K562 (cell line): ENCODE data around the gene PSD2. TPM values are rescaled to one million over a fixed set of nuclear protein-coding genes. Genes with fewer than 3 reads are reported as not detected.

Source experiments
- FOXK1 ChIP-seq: sonication (generic); formaldehyde crosslinking; IDR thresholded peaks from 2 replicates; pipeline ENCODE4 v1.8.0; 2022; ENCODE audit warnings: missing genetic modification reagents, mild to moderate bottlenecking, borderline replicate concordance
- FUS ChIP-seq: fragments of 200-400 bp; formaldehyde crosslinking; optimal IDR thresholded peaks from 2 replicates; pipeline ENCODE3; 2017; ENCODE audit warnings: low read depth, low read length
- HOXB6 ChIP-seq: fragments of 250-450 bp; sonication (Bioruptor Pico); IDR thresholded peaks from 2 replicates; pipeline ENCODE4 v1.5.1; 2022; ENCODE audit warnings: mild to moderate bottlenecking, borderline replicate concordance
- MYBL2 ChIP-seq, 2 experiments: fragments of 450-650 bp in 1 of 2; sonication (generic) in 1 of 2; formaldehyde crosslinking in 1 of 2; IDR thresholded peaks; 2 replicates each; pipeline versions ENCODE4 v1.6.1 to v1.8.1; 2017 to 2022; ENCODE audit warnings: borderline replicate concordance in 1 of 2, inconsistent platforms in 1 of 2, low read depth in 1 of 2, mild to moderate bottlenecking in 1 of 2, missing genetic modification reagents in 1 of 2, moderate library complexity in 1 of 2
- NR2F6 ChIP-seq: fragments of 450-650 bp; formaldehyde crosslinking; IDR thresholded peaks from 2 replicates; pipeline ENCODE4 v1.4.0; 2020; ENCODE audit warnings: mild to moderate bottlenecking
- POLR2AphosphoS5 ChIP-seq: IDR thresholded peaks from 2 replicates; pipeline ENCODE4 v1.6.1; 2011; ENCODE audit warnings: mild to moderate bottlenecking, low read depth, low read length, moderate library complexity; ENCODE audit not compliant: control insufficient read depth, insufficient read depth
- RBFOX2 ChIP-seq: fragments of 200-400 bp; formaldehyde crosslinking; IDR thresholded peaks from 2 replicates; pipeline ENCODE4 v1.6.1; 2017; ENCODE audit warnings: low read depth, mild to moderate bottlenecking, low read length, moderate library complexity
- SMAD2 ChIP-seq: fragments of 150-350 bp; IDR thresholded peaks from 2 replicates; pipeline ENCODE4 v1.6.1; 2014; ENCODE audit warnings: low read depth, mild to moderate bottlenecking, low read length
- STAT5A ChIP-seq: IDR thresholded peaks from 2 replicates; pipeline ENCODE4 v1.6.1; 2012; ENCODE audit warnings: low read length, inconsistent platforms, borderline replicate concordance
- TRIM28 ChIP-seq: fragments of 450-650 bp; IDR thresholded peaks from 2 replicates; pipeline ENCODE4 v1.6.1; 2017
- ZBTB17 ChIP-seq: fragments of 450-650 bp; formaldehyde crosslinking; IDR thresholded peaks from 2 replicates; pipeline ENCODE4 v1.4.0; 2020; ENCODE audit warnings: mild to moderate bottlenecking
- ZEB2 ChIP-seq: fragments of 450-650 bp; IDR thresholded peaks from 2 replicates; pipeline ENCODE4 v1.6.1; 2016
- ZKSCAN1 ChIP-seq: fragments of 150-350 bp; IDR thresholded peaks from 2 replicates; pipeline ENCODE4 v1.6.1; 2016; ENCODE audit warnings: low read depth, low read length
- ZNF133 ChIP-seq: fragments of 250-450 bp; sonication (Bioruptor Pico); IDR thresholded peaks from 2 replicates; pipeline ENCODE4 v1.4.0; 2020; ENCODE audit warnings: mild to moderate bottlenecking
- ZNF175 ChIP-seq: fragments of 200-800 bp; sonication (Bioruptor generic); IDR thresholded peaks from 2 replicates; pipeline ENCODE4 v1.6.1; 2016; ENCODE audit warnings: low read depth, mild to moderate bottlenecking, missing genetic modification characterization, missing compliant biosample characterization
- ZNF253 ChIP-seq: fragments of 250-450 bp; sonication (Bioruptor Pico); conservative IDR thresholded peaks from 2 replicates; pipeline ENCODE4 v1.6.1; 2021; ENCODE audit warnings: mild to moderate bottlenecking
- ZNF668 ChIP-seq: fragments of 250-450 bp; sonication (Bioruptor Pico); IDR thresholded peaks from 2 replicates; pipeline ENCODE4 v1.8.0; 2022; ENCODE audit warnings: mild to moderate bottlenecking, inconsistent platforms
- polyA plus RNA-seq, 8 experiments: library from polyadenylated mRNA; depleted of rRNA in 4 of 8; stranded (reverse) in 5 of 8; unstranded in 3 of 8; fragments of >200 nt; fragmentation: Nextera tagmentation in 2 of 8; fragmentation: Illumina TruSeq in 1 of 8; extraction: Ambion mirVana in 2 of 8; extraction: Trizol in 1 of 8; gene quantifications; 2 replicates each; pipeline versions ENCODE4 v1.2.1 to v1.2.3, GENCODE V29; 2011 to 2014; ENCODE audit warnings: inconsistent platforms in 1 of 8, missing spikeins in 1 of 8
- total RNA-seq, 7 experiments: library from RNA; depleted of rRNA in 6 of 7; stranded (reverse); fragments of >200 nt in 6 of 7; fragmentation: Illumina TruSeq in 2 of 7; extraction: Trizol in 2 of 7; gene quantifications; 2 replicates each; pipeline versions ENCODE4 v1.2.1 to v1.2.3, GENCODE V29; 2011 to 2021; ENCODE audit warnings: low replicate concordance in 1 of 7
- TF ChIP-seq, protein P1 (sequence below): IDR thresholded peaks from 2 replicates; pipeline ENCODE4 v1.6.1; 2012; ENCODE audit warnings: low read depth, low read length, improper control_type of control experiment, borderline replicate concordance
- TF ChIP-seq, protein P2 (sequence below): sonication (generic); formaldehyde crosslinking; IDR thresholded peaks from 2 replicates; pipeline ENCODE4 v1.8.0; 2022; ENCODE audit warnings: missing genetic modification reagents, mild to moderate bottlenecking, moderate library complexity, borderline replicate concordance
- TF ChIP-seq, protein P3 (sequence below): sonication (generic); formaldehyde crosslinking; IDR thresholded peaks from 2 replicates; pipeline ENCODE4 v1.8.1; 2022; ENCODE audit warnings: missing genetic modification reagents
- TF ChIP-seq, protein P4 (sequence below): IDR thresholded peaks from 2 replicates; pipeline ENCODE4 v1.6.1; 2011; ENCODE audit not compliant: insufficient read length; ENCODE audit errors: extremely low read depth

PSD2 gene
- total and polyA plus RNA-seq, 9 of the 15 experiments (the other 6 are each of a cell fraction or from before 2014, with no cell fraction given), result 0.01 to 0.09 (median 0.04) TPM; not detected in 4

DNA sequence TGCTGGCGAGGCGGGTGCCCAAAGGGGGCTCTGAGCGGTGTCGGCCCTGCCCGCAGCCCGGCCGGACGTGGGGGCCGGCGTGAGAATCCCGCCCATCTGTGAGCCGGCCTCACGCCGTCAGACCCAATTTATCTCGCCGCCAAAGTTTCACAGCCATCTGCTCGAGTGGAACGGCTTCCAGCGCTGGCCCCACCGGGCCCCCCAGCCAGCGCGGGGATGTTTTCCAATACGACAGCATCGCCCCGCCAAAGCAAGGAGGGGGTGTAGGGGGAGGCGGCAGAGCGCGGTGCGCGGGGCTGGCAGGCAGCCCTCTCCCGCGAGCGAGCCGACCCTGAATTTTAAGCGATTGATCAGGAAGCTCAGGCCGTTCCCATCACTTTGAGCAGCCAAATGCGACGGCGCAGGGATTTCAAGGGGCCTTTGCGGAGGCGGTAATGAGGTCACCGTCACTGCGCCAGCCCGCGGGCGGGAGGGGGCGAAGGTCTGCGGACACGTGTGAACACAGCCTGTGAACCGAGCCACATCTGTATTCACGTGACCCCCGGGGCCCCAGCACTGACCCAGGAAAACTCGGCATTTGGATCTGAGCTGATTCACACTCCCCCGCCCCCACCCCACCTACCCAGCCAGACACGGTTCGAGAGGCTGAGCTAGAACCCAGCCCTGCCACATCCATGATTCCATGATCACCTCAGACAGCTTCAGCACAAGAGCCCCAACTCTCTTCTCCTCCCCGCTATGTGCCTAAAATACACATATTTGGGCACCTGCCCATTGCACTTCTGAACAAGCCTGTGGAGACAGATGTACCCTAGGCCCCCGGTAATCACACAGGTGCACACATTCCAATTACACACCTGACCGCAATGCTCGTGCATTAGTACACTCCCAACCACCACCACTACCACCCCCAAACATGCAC is 47.8 kb upstream of the PSD2 start (continued):
- TF ChIP-seq SMAD2, result no peak
- TF ChIP-seq FUS, result no peak
- TF ChIP-seq ZNF253 (CRISPR knock-in tag), result no peak
- TF ChIP-seq ZNF133, result no peak
- no peak for TF ChIP-seq ZKSCAN1
- no peak for TF ChIP-seq MYBL2 (IDR thresholded peaks at IDR 0.05; ENCODE audit: low read depth)
- no peak for TF ChIP-seq MYBL2 (CRISPR knock-in tag; IDR thresholded peaks at IDR 0.05; ENCODE audit: borderline replicate concordance)
- TF ChIP-seq STAT5A, result no peak
- no peak for TF ChIP-seq FOXK1
- TF ChIP-seq, protein P1, sequence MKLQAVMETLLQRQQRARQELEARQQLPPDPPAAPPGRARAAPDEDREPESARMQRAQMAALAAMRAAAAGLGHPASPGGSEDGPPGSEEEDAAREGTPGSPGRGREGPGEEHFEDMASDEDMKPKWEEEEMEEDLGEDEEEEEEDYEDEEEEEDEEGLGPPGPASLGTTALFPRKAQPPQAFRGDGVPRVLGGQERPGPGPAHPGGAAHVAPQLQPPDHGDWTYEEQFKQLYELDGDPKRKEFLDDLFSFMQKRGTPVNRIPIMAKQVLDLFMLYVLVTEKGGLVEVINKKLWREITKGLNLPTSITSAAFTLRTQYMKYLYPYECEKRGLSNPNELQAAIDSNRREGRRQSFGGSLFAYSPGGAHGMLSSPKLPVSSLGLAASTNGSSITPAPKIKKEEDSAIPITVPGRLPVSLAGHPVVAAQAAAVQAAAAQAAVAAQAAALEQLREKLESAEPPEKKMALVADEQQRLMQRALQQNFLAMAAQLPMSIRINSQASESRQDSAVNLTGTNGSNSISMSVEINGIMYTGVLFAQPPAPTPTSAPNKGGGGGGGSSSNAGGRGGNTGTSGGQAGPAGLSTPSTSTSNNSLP, result no peak
- no peak for TF ChIP-seq TRIM28
- no peak for TF ChIP-seq HOXB6 (CRISPR knock-in tag)
- TF ChIP-seq ZBTB17, result no peak; the same call in 1 of the 2 replicates
- TF ChIP-seq NR2F6 (CRISPR knock-in tag), result no peak
- TF ChIP-seq ZEB2, result no peak
- TF ChIP-seq, protein P2, sequence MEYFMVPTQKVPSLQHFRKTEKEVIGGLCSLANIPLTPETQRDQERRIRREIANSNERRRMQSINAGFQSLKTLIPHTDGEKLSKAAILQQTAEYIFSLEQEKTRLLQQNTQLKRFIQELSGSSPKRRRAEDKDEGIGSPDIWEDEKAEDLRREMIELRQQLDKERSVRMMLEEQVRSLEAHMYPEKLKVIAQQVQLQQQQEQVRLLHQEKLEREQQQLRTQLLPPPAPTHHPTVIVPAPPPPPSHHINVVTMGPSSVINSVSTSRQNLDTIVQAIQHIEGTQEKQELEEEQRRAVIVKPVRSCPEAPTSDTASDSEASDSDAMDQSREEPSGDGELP (CRISPR knock-in tag), result no peak
- TF ChIP-seq, protein P3, sequence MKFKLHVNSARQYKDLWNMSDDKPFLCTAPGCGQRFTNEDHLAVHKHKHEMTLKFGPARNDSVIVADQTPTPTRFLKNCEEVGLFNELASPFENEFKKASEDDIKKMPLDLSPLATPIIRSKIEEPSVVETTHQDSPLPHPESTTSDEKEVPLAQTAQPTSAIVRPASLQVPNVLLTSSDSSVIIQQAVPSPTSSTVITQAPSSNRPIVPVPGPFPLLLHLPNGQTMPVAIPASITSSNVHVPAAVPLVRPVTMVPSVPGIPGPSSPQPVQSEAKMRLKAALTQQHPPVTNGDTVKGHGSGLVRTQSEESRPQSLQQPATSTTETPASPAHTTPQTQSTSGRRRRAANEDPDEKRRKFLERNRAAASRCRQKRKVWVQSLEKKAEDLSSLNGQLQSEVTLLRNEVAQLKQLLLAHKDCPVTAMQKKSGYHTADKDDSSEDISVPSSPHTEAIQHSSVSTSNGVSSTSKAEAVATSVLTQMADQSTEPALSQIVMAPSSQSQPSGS (CRISPR knock-in tag), result no peak; the same call in 1 of the 2 replicates
- no peak for TF ChIP-seq ZNF668 (CRISPR knock-in tag)
- TF ChIP-seq POLR2AphosphoS5, result no peak
- TF ChIP-seq RBFOX2, result peak; percentile 34; the same call in 1 of the 2 replicates
- TF ChIP-seq, protein P4, sequence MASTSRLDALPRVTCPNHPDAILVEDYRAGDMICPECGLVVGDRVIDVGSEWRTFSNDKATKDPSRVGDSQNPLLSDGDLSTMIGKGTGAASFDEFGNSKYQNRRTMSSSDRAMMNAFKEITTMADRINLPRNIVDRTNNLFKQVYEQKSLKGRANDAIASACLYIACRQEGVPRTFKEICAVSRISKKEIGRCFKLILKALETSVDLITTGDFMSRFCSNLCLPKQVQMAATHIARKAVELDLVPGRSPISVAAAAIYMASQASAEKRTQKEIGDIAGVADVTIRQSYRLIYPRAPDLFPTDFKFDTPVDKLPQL, result no peak
- TF ChIP-seq ZNF175 (CRISPR knock-in tag), result no peak
